ENCODE measurements around the gene COA6. TPM values are rescaled to one million over a fixed set of nuclear protein-coding genes. Genes with fewer than 3 reads are reported as not detected.

Gene COA6
- total and polyA plus RNA-seq, 2 donors (not counting 3 experiments of a cell fraction or from before 2014, with no cell fraction given), result 22.2 to 42.7 TPM

GRCh38 chr1:234331507-234331906 is 41.7 kb upstream of the COA6 start:
- Histone ChIP-seq H3K4me1 (ENCODE audit: control insufficient read depth, extremely low read depth, insufficient read depth, low read length) (no peaks in the 10 kb centered on the region), H4K20me1 (replicated peaks; ENCODE audit: control insufficient read depth, extremely low read depth, insufficient read depth, low read length) (no peaks in the 10 kb centered on the region), H3K4me3 (replicated peaks in 1 of 3; ENCODE audit: insufficient read depth in 1 of 3, low read depth in 1 of 3, low read length in 3 of 3) (no peak overlapping the region), H3K9ac (replicated peaks; ENCODE audit: extremely low read depth, insufficient read depth, low read length) (no peak overlapping the region), H3K27ac (ENCODE audit: insufficient read depth, low read depth, low read length) (no peak overlapping the region), H3K79me2 (ENCODE audit: control insufficient read depth, insufficient read depth, low read length) (no peaks in the 10 kb centered on the region), H3K4me2 (ENCODE audit: insufficient read depth, low read length) (no peak overlapping the region), H3K27me3 (ENCODE audit: control insufficient read depth in 2 of 2, insufficient read depth in 2 of 2, low read length in 2 of 2) (peaks cover 2 to 3% of the 10 kb centered on the region in 2 experiments), H3K36me3 (ENCODE audit: control insufficient read depth in 2 of 2, extremely low read depth in 1 of 2, insufficient read depth in 2 of 2, low read length in 2 of 2) (no peaks in the 10 kb centered on the region), H2AFZ (ENCODE audit: low read depth, low read length) (no peak overlapping the region), H3K9me3 (replicated peaks; ENCODE audit: control insufficient read depth, insufficient read depth, low read length) (no peaks in the 10 kb centered on the region), H3K9me1 (replicated peaks; ENCODE audit: control insufficient read depth, extremely low read depth, insufficient read depth, low read length) (no peaks in the 10 kb centered on the region)
- dilution Hi-C loops (cut with MboI; ENCODE audit: extremely low pct_ligation_motif_present, low sequenced_read_pairs), result no loop called here
- intact Hi-C loops (cut with micrococcal nuclease), result no loop called here
- ChIA-PET POLR2A (no interaction called here), CTCF (no interaction called here)
- DNase-seq (ENCODE audit: low read depth, low spot score), result no peak
- no peak for FAIRE-seq
- BruUV-seq (replicated peaks), result no TSS peak
- TF ChIP-seq MYC (IDR thresholded peaks at IDR 0.05; ENCODE audit: low read depth, low read length) (no peak), CTCF (IDR thresholded peaks at IDR 0.05; ENCODE audit: extremely low read depth in 1 of 2, insufficient read depth in 1 of 2, low read depth in 1 of 2, low read length in 2 of 2) (no peak), GATA2 (IDR thresholded peaks at IDR 0.05; ENCODE audit: insufficient read depth, insufficient read length, low read depth, low read length) (no peak), POLR2A (IDR thresholded peaks at IDR 0.05; ENCODE audit: low read depth, low read length) (no peak)

- H3K4me2 ChIP-seq (ENCODE audit: insufficient read depth, low read length), result no peak overlapping the region
- no peaks in the 10 kb centered on the region for H3K9me3 ChIP-seq (replicated peaks; ENCODE audit: control insufficient read depth, insufficient read depth, low read length)
- ChIA-PET POLR2A (no interaction called here), CTCF (no interaction called here)
- FAIRE-seq (no peak), DNase-seq (ENCODE audit: low read depth, low spot score) (no peak)
- dilution Hi-C loops (cut with MboI; ENCODE audit: extremely low pct_ligation_motif_present, low sequenced_read_pairs) (no loop called here), intact Hi-C loops (cut with micrococcal nuclease) (no loop called here)
- no peak for TF ChIP-seq MAX (IDR thresholded peaks at IDR 0.05; ENCODE audit: insufficient read depth, insufficient read length)
- TF ChIP-seq GATA2 (IDR thresholded peaks at IDR 0.05; ENCODE audit: insufficient read depth, insufficient read length, low read depth, low read length), result no peak
- TF ChIP-seq EZH2 (IDR thresholded peaks at IDR 0.05; ENCODE audit: borderline replicate concordance, low read depth, low read length, severe bottlenecking), result no peak
- TF ChIP-seq CTCF (IDR thresholded peaks at IDR 0.05; ENCODE audit: extremely low read depth in 1 of 2, insufficient read depth in 1 of 2, low read depth in 1 of 2, low read length in 2 of 2), result no peak
- TF ChIP-seq JUN (IDR thresholded peaks at IDR 0.05; ENCODE audit: borderline replicate concordance, insufficient read depth, insufficient read length, low read depth), result no peak
- no peak for TF ChIP-seq MYC (IDR thresholded peaks at IDR 0.05; ENCODE audit: low read depth, low read length)
- no peak for TF ChIP-seq FOS (IDR thresholded peaks at IDR 0.05; ENCODE audit: borderline replicate concordance, insufficient read depth, low read length)
- no peak for TF ChIP-seq POLR2AphosphoS5 (IDR thresholded peaks at IDR 0.05; ENCODE audit: insufficient read depth, low read depth, low read length)
- no peak for TF ChIP-seq POLR2A (IDR thresholded peaks at IDR 0.05; ENCODE audit: low read depth, low read length)
- H3K4me1 ChIP-seq (ENCODE audit: control insufficient read depth, extremely low read depth, insufficient read depth, low read length), result no peaks in the 10 kb centered on the region
- H4K20me1 ChIP-seq (replicated peaks; ENCODE audit: control insufficient read depth, extremely low read depth, insufficient read depth, low read length), result no peaks in the 10 kb centered on the region
- no peak overlapping the region for H3K9ac ChIP-seq (replicated peaks; ENCODE audit: extremely low read depth, insufficient read depth, low read length)
- no peak overlapping the region for H3K4me3 ChIP-seq (replicated peaks in 1 of 3; ENCODE audit: insufficient read depth in 1 of 3, low read depth in 1 of 3, low read length in 3 of 3)
- no peaks in the 10 kb centered on the region for H3K9me1 ChIP-seq (replicated peaks; ENCODE audit: control insufficient read depth, extremely low read depth, insufficient read depth, low read length)
- BruUV-seq (replicated peaks), result no TSS peak
- H3K36me3 ChIP-seq (ENCODE audit: control insufficient read depth in 2 of 2, extremely low read depth in 1 of 2, insufficient read depth in 2 of 2, low read length in 2 of 2), result no peaks in the 10 kb centered on the region
- no peaks in the 10 kb centered on the region for H3K79me2 ChIP-seq (ENCODE audit: control insufficient read depth, insufficient read depth, low read length)
- peaks cover 2 to 3% of the 10 kb centered on the region in 2 experiments for H3K27me3 ChIP-seq (ENCODE audit: control insufficient read depth in 2 of 2, insufficient read depth in 2 of 2, low read length in 2 of 2)
- no peak overlapping the region for H3K27ac ChIP-seq (ENCODE audit: insufficient read depth, low read depth, low read length)
- H2AFZ ChIP-seq (ENCODE audit: low read depth, low read length), result no peak overlapping the region
Measured at GRCh38 chr1:234336359-234336758, 36.9 kb upstream of the COA6 start.
